Muscle of back (tissue), 11 donors: ENCODE data around the gene THSD7A. TPM values are rescaled to one million over a fixed set of nuclear protein-coding genes. Genes with fewer than 3 reads are reported as not detected.

ENCODE experiments used
- DNase-seq, 3 donors: peaks; one replicate each; pipeline versions ENCODE4 v3.0.0 to v3.0.0-alpha.2; 2013
- polyA plus RNA-seq, 10 donors: library from polyadenylated mRNA; unstranded; fragments of 120-200 nt; gene quantifications; one replicate each; pipeline ENCODE4 v1.2.1, GENCODE V29; 2013; ENCODE audit not compliant: insufficient read length in 10 of 10

The THSD7A gene
- polyA plus RNA-seq, 10 donors, result 2.9 to 7.8 (median 4.6) TPM

GRCh38 chr7:11331128-11332102 lies 500.6 kb downstream of the THSD7A start:
- DNase-seq, result no peak

DNA sequence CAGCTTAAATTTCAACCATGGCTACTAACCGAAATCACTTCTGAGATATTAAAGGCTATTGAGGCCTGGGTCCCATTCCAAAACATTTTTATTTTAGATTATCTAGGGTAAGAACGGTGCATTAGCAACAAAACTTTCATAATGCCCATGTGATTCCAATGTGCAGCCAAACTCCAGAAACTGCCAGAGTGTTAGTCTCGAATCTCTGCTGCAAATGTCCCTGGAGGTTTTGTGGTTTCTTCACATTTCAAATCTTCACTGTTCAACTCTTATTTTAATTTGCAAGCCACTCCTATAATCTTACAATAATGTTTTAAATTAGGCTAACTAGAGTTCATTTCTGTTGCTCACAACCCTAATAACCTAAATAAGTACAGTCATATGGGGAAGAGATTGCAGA lies 501.3 kb downstream of the THSD7A start:
- no peak for DNase-seq

DNA sequence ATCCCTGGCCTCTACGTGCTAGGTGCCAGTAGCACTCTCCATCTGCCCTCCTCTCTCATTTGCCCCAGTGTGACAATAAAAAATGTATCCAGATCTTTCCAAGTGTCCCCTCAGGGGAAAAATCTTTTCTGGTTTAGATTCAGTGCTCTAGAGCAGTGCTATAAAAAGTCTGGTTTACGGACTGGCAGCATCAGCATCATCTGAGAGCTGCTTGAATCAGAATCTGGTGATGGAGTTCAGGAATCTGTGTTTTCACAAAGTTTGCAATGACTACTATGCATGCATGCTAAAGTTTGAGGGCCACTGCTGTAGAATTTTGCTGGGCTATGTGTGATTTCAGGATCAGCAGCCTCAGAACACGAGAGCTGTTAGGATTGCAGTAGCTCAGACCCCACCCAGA lies 501.8 kb downstream of the THSD7A start:
- no peak for DNase-seq

- DNase-seq, result no peak
Observed at GRCh38 chr7:11329626-11330025, 502.4 kb downstream of the THSD7A start.

GRCh38 chr7:11328309-11328708 lies 503.7 kb downstream of the THSD7A start:
- DNase-seq, result no peak

DNA sequence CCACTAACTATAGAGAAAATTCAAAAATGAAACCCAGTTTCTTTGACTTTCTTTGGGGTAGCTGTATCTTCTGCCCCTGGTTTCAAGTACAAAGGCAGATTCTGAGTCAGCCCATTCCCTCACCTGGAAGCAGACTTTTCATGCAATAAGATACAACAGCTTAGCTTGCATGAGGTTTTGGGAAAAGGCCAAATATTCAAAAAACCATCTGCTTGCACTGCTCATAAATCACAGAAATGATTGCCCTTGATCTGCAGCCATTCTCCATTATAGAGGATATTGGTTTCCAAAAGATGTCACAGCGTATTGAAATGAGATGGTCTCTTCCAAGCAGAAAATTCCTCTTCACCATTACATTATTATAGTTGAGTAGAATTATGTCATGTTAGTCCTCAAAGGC lies 504.4 kb downstream of the THSD7A start:
- no peak for DNase-seq
